Endothelial cell (in vitro differentiated cells): Measurements from ENCODE around the gene DCTN3. TPM values are rescaled to one million over a fixed set of nuclear protein-coding genes. Genes with fewer than 3 reads are reported as not detected.

Source experiments
- DNase-seq: peaks from one replicate; pipeline ENCODE4 v3.0.0; 2021; ENCODE audit warnings: low spot score
- H3K27ac Mint-ChIP-seq: one replicate; pipeline ENCODE4 v1.8.0; 2021; ENCODE audit warnings: mixed read lengths, inconsistent platforms; ENCODE audit not compliant: unreplicated experiment
- H3K27me3 Mint-ChIP-seq: one replicate; pipeline ENCODE4 v1.8.0; 2021; ENCODE audit warnings: mild to moderate bottlenecking, moderate library complexity, mixed read lengths, inconsistent platforms; ENCODE audit not compliant: unreplicated experiment
- H3K36me3 Mint-ChIP-seq: one replicate; pipeline ENCODE4 v1.8.0; 2021; ENCODE audit warnings: mild to moderate bottlenecking, low read depth, mixed read lengths, inconsistent platforms; ENCODE audit not compliant: unreplicated experiment
- H3K4me1 Mint-ChIP-seq: one replicate; pipeline ENCODE4 v1.8.0; 2021; ENCODE audit warnings: mild to moderate bottlenecking, mixed read lengths, inconsistent platforms; ENCODE audit not compliant: unreplicated experiment
- H3K4me3 Mint-ChIP-seq: one replicate; pipeline ENCODE4 v1.8.0; 2021; ENCODE audit warnings: mild to moderate bottlenecking, mixed read lengths, inconsistent platforms; ENCODE audit not compliant: unreplicated experiment
- H3K9me3 Mint-ChIP-seq: one replicate; pipeline ENCODE4 v1.8.0; 2021; ENCODE audit warnings: mixed read lengths, inconsistent platforms; ENCODE audit not compliant: unreplicated experiment
- CTCF ChIP-seq: fragments of 200-600 bp; sonication (generic); IDR thresholded peaks from one replicate; pipeline ENCODE4 v1.5.0; 2021; ENCODE audit warnings: antibody characterized with exemption; ENCODE audit not compliant: unreplicated experiment
- total RNA-seq: library from RNA; stranded (reverse); fragmentation: NEBNext Ultra II Directional; extraction: Animal tissue kit (Norgen Biotek cat#: 25700); gene quantifications from one replicate; pipeline ENCODE4 v1.2.1, GENCODE V29; 2021; ENCODE audit not compliant: unreplicated experiment

The DCTN3 gene
- total RNA-seq, 1 donor from 2014 or later, result 81.5 TPM

DNA sequence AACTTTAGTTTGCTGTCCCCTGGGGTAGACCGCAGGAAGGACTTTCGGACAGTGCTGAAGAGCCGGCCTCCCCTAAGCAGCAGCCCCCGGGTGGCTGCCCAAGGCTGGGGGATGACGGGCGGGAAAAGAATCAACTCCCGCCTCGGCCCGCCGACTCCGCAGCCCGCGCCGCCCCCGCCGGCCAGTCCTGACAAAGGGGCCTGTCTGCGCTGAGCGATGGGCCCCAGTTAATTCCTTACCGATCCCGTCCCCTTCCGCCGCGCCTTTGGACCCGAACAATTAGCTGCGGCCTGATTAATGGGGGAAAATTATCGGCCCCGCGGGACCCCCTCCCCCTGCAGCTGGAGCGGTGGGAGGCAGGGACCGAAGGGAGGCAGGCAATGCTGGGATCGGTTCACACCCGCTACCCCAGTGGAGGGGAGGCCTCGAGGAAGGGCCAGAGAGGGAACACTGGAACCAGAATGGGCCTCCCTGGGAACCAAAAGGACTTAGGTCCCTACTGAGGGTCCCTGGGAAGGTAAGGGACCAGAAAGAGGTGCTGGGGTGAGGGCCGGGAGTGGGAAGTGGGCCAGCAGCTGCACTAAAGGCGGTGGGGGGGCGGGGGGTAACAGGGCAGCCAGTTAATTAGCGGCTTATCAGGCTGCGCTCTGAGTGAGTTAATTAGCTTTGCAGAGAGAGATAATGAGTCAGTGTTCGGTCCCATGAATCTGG is 4.3 kb upstream of the DCTN3 start:
- Mint-ChIP-seq H3K4me1 (peaks cover 20% of the 10 kb centered on the region), H3K9me3 (no peaks in the 10 kb centered on the region), H3K4me3 (no peak overlapping the region), H3K36me3 (peaks cover 6% of the 10 kb centered on the region), H3K27me3 (peaks cover 32% of the 10 kb centered on the region), H3K27ac (no peak overlapping the region)
- TF ChIP-seq CTCF, result no peak
- DNase-seq, result no peak

GRCh38 chr9:34623374-34624235 is 3.3 kb upstream of the DCTN3 start:
- H3K27ac Mint-ChIP-seq, result no peak overlapping the region
- no peak for TF ChIP-seq CTCF
- no peak for DNase-seq

GRCh38 chr9:34615132-34615531 is 5.2 kb downstream of the DCTN3 start:
- H3K4me1 Mint-ChIP-seq, result peaks cover 25% of the 10 kb centered on the region
- H3K27ac Mint-ChIP-seq, result no peak overlapping the region
- peaks cover 21% of the 10 kb centered on the region for H3K36me3 Mint-ChIP-seq
- peaks cover 9% of the 10 kb centered on the region for H3K27me3 Mint-ChIP-seq
- TF ChIP-seq CTCF, result no peak
- DNase-seq, result no peak
- no peak overlapping the region for H3K4me3 Mint-ChIP-seq
- no peaks in the 10 kb centered on the region for H3K9me3 Mint-ChIP-seq

More at GRCh38 chr9:34623374-34624235, 3.3 kb upstream of the DCTN3 start:
- peaks cover 26% of the 10 kb centered on the region for H3K27me3 Mint-ChIP-seq
- H3K9me3 Mint-ChIP-seq, result no peaks in the 10 kb centered on the region
- peaks cover 6% of the 10 kb centered on the region for H3K36me3 Mint-ChIP-seq
- peaks cover 22% of the 10 kb centered on the region for H3K4me1 Mint-ChIP-seq
- no peak overlapping the region for H3K4me3 Mint-ChIP-seq

- no peaks in the 10 kb centered on the region for H3K9me3 Mint-ChIP-seq
- peaks cover 21% of the 10 kb centered on the region for H3K36me3 Mint-ChIP-seq
- TF ChIP-seq CTCF, result peak; percentile 67
- peak overlapping the region; percentile 90 for H3K4me3 Mint-ChIP-seq
- peaks cover 9% of the 10 kb centered on the region for H3K27me3 Mint-ChIP-seq
- DNase-seq, result peak; percentile 81
- no peak overlapping the region for H3K27ac Mint-ChIP-seq
- peaks cover 15% of the 10 kb centered on the region for H3K4me1 Mint-ChIP-seq
Observed at GRCh38 chr9:34612788-34613390, 7.4 kb downstream of the DCTN3 start.
